HG02610 (cell line): ENCODE measurements around the gene CARMIL1.

Experiments used
- ATAC-seq: cut with Tn5 transposase; IDR thresholded peaks from one replicate; pipeline ENCODE4 v1.9.1; 2021; ENCODE audit warnings: mild to moderate bottlenecking, moderate library complexity; ENCODE audit not compliant: unreplicated experiment

The CARMIL1 gene

GRCh38 chr6:25464225-25464624, 185.1 kb downstream of the CARMIL1 start:
- ATAC-seq: no peak

- no peak for ATAC-seq
Measured at GRCh38 chr6:25465941-25466340, 186.8 kb downstream of the CARMIL1 start.

GRCh38 chr6:25468881-25469280, 189.7 kb downstream of the CARMIL1 start:
- ATAC-seq: no peak

GRCh38 chr6:25469797-25470388, 190.7 kb downstream of the CARMIL1 start:
- no peak for ATAC-seq

GRCh38 chr6:25472306-25472705, 193.1 kb downstream of the CARMIL1 start:
- ATAC-seq: no peak

- no peak for ATAC-seq
Measured at GRCh38 chr6:25472906-25473305, 193.7 kb downstream of the CARMIL1 start.

GRCh38 chr6:25473447-25473846, 194.3 kb downstream of the CARMIL1 start:
- ATAC-seq: no peak

GRCh38 chr6:25476126-25476525, 197.0 kb downstream of the CARMIL1 start:
- ATAC-seq: no peak

- no peak for ATAC-seq
Measured at GRCh38 chr6:25477006-25477590, 197.9 kb downstream of the CARMIL1 start.

GRCh38 chr6:25478973-25479372, 199.8 kb downstream of the CARMIL1 start:
- no peak for ATAC-seq

- ATAC-seq: no peak
Measured at GRCh38 chr6:25481267-25481666, 202.1 kb downstream of the CARMIL1 start.

GRCh38 chr6:25482996-25483395, 203.8 kb downstream of the CARMIL1 start:
- no peak for ATAC-seq

GRCh38 chr6:25483943-25484342, 204.8 kb downstream of the CARMIL1 start:
- ATAC-seq: no peak

- no peak for ATAC-seq
Measured at GRCh38 chr6:25484900-25485299, 205.7 kb downstream of the CARMIL1 start.

- ATAC-seq: no peak
Measured at GRCh38 chr6:25485821-25486534, 206.8 kb downstream of the CARMIL1 start.

- no peak for ATAC-seq
Measured at GRCh38 chr6:25486550-25486949, 207.4 kb downstream of the CARMIL1 start.

GRCh38 chr6:25487012-25487411, 207.8 kb downstream of the CARMIL1 start:
- no peak for ATAC-seq

- no peak for ATAC-seq
Measured at GRCh38 chr6:25488156-25488555, 209.0 kb downstream of the CARMIL1 start.

- no peak for ATAC-seq
Measured at GRCh38 chr6:25489399-25489798, 210.2 kb downstream of the CARMIL1 start.

- ATAC-seq: peak; percentile 83
Measured at GRCh38 chr6:25490018-25490801, 211.0 kb downstream of the CARMIL1 start.

GRCh38 chr6:25492951-25493350, 213.8 kb downstream of the CARMIL1 start:
- ATAC-seq: no peak

- ATAC-seq: no peak
Measured at GRCh38 chr6:25494469-25494868, 215.3 kb downstream of the CARMIL1 start.
